SK-N-MC (cell line): ENCODE measurements around the gene SFPQ.

Source experiments
- DNase-seq: peaks from one replicate; pipeline ENCODE4 v3.0.0-alpha.2; 2011; ENCODE audit warnings: low read depth, low spot score
- H3K27ac ChIP-seq: fragments of 200-600 bp; sonication (generic); 2 replicates; pipeline ENCODE4 v1.5.1; 2016; ENCODE audit warnings: mixed run types
- H3K36me3 ChIP-seq: fragments of 200-600 bp; sonication (generic); 2 replicates; pipeline ENCODE4 v1.6.1; 2017; ENCODE audit warnings: antibody characterized with exemption, low read length, mixed read lengths; ENCODE audit not compliant: insufficient read depth
- H3K4me3 ChIP-seq: fragments of 200-600 bp; sonication (generic); 2 replicates; pipeline ENCODE4 v1.5.1; 2016
- H3K9ac ChIP-seq: fragments of 200-600 bp; sonication (generic); 2 replicates; pipeline ENCODE4 v1.8.0; 2017; ENCODE audit warnings: mixed run types, mixed read lengths; ENCODE audit not compliant: insufficient read length
- H3K9me3 ChIP-seq: fragments of 200-600 bp; sonication (generic); 2 replicates; pipeline ENCODE4 v1.6.1; 2017; ENCODE audit warnings: low read depth, mild to moderate bottlenecking, antibody characterized with exemption, low read length, moderate library complexity, mixed read lengths
- EZH2 ChIP-seq: fragments of 200-600 bp; sonication (generic); IDR thresholded peaks from one replicate; pipeline ENCODE4 v1.6.1; 2017; ENCODE audit warnings: antibody characterized with exemption
- FOXP2 ChIP-seq: optimal IDR thresholded peaks from 2 replicates; pipeline ENCODE3; 2011; ENCODE audit warnings: mild to moderate bottlenecking, moderate library complexity; ENCODE audit not compliant: insufficient read depth; ENCODE audit errors: extremely low read length, control extremely low read depth
- POLR2AphosphoS5 ChIP-seq: IDR thresholded peaks from 2 replicates; pipeline ENCODE4 v1.6.1; 2012; ENCODE audit warnings: mild to moderate bottlenecking, low read depth, low read length, borderline replicate concordance

SFPQ gene

DNA sequence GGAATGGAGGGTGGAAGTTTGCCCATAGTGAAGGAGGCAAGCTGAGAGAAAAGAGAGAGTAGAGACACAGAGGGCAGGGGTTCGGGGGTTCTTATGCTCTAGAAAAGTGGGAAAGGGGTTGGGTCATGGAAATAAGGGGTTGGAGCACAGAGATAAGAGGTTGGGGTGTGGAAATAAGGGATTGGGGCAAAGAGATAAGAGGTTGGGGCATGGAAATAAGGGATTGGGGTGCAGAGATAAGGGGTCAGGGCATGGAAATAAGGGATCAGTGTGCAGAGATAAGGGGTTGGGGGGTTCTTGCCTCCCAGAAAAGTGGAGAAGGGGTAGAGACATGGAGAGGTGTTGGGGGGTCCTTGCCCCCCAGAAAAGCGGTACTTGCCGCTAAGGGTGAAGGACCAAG lies 56.2 kb downstream of the SFPQ start:
- Histone ChIP-seq H3K9me3 (no peaks in the 10 kb centered on the region), H3K9ac (no peak overlapping the region), H3K4me3 (no peak overlapping the region), H3K36me3 (no peaks in the 10 kb centered on the region), H3K27ac (no peak overlapping the region)
- no peak for DNase-seq
- TF ChIP-seq EZH2 = no peak
- no peak for TF ChIP-seq POLR2AphosphoS5
- TF ChIP-seq FOXP2 = no peak
